Lower leg skin (tissue), 3 donors: Measurements from ENCODE around the gene LRRC32.

Experiments
- POLR2A ChIP-seq, 2 donors: fragments of 450-650 bp; IDR thresholded peaks; one replicate each; pipeline ENCODE4 v1.6.1; 2016 to 2017; ENCODE audit warnings: antibody characterized with exemption in 2 of 2, mild to moderate bottlenecking in 1 of 2, moderate library complexity in 1 of 2
- TF ChIP-seq, protein P1 (sequence below), 3 donors: fragments of 450-650 bp; IDR thresholded peaks; one replicate each; pipeline ENCODE4 v1.5.1; 2016; ENCODE audit warnings: antibody characterized with exemption in 3 of 3, mild to moderate bottlenecking in 3 of 3, moderate library complexity in 2 of 3

DNA sequence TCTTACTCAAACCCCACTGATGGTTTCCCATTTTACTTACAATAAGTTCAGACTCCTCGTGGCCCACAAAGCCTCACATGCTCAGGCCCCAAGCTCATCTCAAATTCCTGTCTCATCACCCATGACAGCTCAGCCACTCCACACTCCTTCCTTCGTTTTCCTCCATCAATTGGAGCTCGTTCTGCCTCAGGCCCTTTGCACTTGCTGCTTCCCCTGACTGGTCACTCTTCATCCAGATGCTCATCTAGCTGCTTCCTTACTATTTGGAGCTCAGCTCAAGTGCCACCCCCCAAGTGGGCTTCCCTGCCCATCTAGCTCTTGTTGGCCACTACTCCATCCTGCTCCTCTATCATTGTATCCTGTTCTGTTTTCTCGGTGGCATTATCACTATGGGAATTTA lies 46.8 kb upstream of the LRRC32 start:
- TF ChIP-seq, protein P1, sequence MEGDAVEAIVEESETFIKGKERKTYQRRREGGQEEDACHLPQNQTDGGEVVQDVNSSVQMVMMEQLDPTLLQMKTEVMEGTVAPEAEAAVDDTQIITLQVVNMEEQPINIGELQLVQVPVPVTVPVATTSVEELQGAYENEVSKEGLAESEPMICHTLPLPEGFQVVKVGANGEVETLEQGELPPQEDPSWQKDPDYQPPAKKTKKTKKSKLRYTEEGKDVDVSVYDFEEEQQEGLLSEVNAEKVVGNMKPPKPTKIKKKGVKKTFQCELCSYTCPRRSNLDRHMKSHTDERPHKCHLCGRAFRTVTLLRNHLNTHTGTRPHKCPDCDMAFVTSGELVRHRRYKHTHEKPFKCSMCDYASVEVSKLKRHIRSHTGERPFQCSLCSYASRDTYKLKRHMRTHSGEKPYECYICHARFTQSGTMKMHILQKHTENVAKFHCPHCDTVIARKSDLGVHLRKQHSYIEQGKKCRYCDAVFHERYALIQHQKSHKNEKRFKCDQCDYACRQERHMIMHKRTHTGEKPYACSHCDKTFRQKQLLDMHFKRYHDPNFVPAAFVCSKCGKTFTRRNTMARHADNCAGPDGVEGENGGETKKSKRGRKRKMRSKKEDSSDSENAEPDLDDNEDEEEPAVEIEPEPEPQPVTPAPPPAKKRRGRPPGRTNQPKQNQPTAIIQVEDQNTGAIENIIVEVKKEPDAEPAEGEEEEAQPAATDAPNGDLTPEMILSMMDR (IDR thresholded peaks at IDR 0.05), result no peak
- TF ChIP-seq POLR2A (IDR thresholded peaks at IDR 0.05), result no peak
